CD4-positive, alpha-beta T cell treated with Interleukin-21 for 1 hour (primary cell): Measurements from ENCODE around the gene PRDM11.

ENCODE experiments used
- DNase-seq: peaks from one replicate; pipeline ENCODE4 v3.0.0-alpha.2; 2020

Gene PRDM11

GRCh38 chr11:45158210-45158731 lies 11.8 kb downstream of the PRDM11 start:
- no peak for DNase-seq

DNA sequence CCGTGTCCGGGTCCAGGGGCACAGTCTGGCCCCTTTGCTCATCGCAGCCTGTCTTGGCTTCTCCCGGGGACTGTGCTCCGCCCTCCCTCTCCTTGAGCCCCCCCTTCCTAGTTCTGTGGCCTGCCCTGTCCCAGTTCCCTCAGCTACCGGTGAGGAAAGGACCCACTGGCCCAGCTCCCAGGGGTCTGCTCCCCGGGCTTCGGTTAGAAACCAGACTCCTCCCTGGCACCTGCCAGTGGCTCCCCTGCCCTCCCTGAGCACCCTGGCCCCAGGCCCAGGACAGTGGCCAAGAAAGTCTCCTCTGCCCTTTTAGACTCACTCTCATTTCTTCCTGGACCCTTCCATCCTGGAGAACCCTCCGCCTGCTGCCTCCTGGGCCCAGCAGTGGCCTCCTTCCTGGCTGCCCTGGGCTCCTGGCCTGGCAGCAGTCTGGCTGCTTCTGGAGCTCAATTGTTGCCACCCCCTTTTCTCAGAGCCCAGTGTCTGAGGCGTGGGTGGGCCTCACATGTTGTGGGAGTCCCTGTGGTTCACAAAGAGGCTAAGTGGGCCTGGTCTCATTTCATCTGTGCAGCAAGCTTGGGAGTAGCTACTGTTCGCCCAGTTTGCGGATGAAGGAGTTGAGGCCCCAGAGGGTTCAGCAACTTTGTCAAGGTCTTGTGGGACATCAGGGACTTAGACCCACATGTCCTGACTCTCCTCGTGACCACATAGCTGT lies 12.6 kb downstream of the PRDM11 start:
- DNase-seq = no peak

- DNase-seq = no peak
These were observed 13.4 kb downstream of the PRDM11 start for GRCh38 chr11:45159781-45160365.

GRCh38 chr11:45161252-45162063 lies 15.0 kb downstream of the PRDM11 start:
- no peak for DNase-seq

- DNase-seq = no peak
These were observed 15.6 kb downstream of the PRDM11 start for GRCh38 chr11:45162064-45162375.

GRCh38 chr11:45162916-45163879 lies 16.8 kb downstream of the PRDM11 start:
- DNase-seq = no peak

DNA sequence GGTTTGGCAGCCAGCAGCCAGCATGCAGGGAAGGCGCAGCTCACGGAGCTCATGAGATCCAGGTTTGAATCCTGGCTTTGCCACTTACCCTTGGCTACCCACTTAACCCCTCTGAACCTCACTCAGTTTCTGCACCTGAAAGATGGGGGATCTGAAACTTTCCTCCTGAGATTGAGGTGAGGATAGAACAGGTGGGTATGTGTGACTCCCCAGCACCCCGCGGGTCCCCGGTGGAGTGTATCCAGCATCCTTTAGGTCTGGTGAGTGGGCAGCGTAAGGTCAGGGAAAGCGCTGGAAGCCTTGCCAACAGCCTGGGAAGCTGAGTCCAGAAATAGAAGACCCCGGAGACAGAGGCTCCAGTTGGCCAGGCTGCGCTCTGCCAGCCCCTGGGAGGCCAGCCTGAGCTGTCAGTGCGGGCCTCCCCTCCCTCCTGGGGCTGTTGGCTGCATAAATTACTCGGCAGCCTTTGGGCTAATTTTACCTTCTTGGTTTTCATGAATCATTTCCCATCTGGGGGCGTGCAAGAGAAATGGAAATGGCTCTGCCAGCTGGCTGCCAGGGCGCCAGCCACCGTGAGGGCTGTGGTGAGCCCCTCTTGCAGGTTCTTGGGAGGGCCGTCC lies 17.6 kb downstream of the PRDM11 start:
- DNase-seq = no peak

GRCh38 chr11:45165386-45165785 lies 18.9 kb downstream of the PRDM11 start:
- DNase-seq = no peak

GRCh38 chr11:45165806-45166603 lies 19.6 kb downstream of the PRDM11 start:
- DNase-seq = no peak

DNA sequence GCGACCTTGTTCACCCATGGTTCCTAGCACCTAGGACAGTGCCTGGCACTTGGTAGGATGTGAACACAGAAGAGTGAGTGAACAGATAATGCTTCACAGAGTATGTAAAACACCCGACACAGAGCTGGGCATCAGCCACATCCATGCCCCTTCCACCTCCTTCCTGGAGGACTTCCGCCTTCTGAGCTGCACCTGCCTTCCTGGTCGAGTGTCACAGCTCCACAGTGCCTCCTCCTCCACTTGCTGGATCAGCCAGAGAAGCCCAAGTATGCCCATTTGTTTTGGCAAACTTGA lies 20.1 kb downstream of the PRDM11 start:
- DNase-seq = no peak

- no peak for DNase-seq
These were observed 20.8 kb downstream of the PRDM11 start for GRCh38 chr11:45167283-45167682.

GRCh38 chr11:45168366-45169130 lies 22.1 kb downstream of the PRDM11 start:
- DNase-seq = no peak

- no peak for DNase-seq
These were observed 23.1 kb downstream of the PRDM11 start for GRCh38 chr11:45169310-45170072.

DNA sequence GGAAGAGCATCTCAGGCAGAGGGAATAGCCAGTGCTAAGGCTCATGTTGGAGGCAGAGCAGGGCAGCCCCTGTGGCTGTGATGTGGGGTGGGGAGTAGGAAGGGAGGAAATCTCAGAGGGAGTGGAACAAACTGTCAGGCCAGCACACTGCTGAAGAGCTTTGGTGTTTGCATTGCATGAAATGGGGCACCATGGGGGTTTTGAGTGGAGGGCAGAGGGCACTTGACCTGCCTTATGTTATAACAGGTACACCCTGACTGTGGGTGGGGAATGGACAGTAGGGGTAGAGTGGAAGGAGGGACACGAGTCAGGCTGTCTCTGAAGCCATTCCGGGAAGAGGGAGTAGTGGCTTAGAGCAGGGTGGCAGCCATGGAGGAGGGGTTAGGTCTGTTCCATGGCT lies 24.0 kb downstream of the PRDM11 start:
- no peak for DNase-seq

GRCh38 chr11:45171550-45171949 lies 25.1 kb downstream of the PRDM11 start:
- no peak for DNase-seq

DNA sequence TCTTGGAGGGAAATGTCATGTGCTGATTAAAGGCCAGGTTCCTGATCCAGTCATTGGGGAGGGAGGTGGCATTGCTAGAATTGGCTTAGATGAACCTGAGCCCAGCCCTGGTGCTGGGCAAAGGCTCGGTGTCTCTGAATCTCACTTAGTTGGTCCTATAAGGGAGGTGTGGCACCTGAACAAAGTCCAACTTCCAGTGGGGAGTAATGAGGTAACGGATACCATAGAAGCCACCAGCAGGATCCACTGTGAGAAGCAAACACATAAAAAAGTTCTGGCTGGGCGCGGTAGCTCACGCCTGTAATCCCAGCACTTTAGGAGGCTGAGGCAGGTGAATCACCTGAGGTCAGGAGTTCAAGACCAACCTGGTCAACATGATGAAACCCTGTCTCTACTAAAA lies 26.6 kb downstream of the PRDM11 start:
- DNase-seq = no peak

- DNase-seq = no peak
These were observed 27.9 kb downstream of the PRDM11 start for GRCh38 chr11:45174168-45174835.

DNA sequence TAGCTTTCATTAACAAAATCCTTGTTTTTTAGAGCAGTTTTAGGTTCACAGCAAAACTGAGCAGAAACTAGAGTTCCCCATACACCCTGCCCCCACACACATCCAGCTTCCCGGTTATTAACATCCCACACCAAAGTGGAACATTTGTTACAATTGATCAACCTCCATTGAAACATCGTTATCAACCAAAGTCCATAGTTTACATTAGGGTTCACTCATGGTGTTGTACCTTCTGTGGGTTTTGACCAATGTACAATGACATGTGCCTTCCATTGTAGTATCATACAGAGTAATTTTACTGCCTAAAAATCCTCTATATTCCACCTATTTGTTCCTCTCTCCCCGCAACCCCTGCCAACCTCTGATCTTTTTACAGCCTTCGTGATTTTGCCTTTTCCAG lies 28.5 kb downstream of the PRDM11 start:
- DNase-seq = no peak

DNA sequence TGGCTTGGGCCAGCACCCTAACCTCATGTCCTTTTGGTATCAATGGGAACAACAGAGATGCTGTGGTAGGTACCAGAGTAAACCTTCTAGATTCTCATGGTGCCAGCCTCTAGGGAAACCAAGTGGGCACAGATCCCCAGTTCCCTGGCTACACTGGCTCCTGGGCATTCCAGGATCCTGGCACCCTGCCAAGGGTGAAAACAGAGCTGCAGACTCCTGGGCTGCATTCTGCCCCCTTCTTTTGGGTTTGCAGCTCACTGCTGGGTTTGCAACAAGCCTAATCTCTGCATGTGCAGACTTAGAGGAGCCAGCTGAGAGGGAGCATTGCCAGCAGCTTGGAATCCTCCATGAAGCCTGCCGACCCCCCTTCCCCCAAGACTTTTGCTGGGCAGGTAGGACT lies 30.6 kb downstream of the PRDM11 start:
- no peak for DNase-seq

GRCh38 chr11:45178223-45178622 lies 31.8 kb downstream of the PRDM11 start:
- no peak for DNase-seq
